Panc1 (cell line): Measurements from ENCODE around the gene MAS1L. TPM values are rescaled to one million over a fixed set of nuclear protein-coding genes. Genes with fewer than 3 reads are reported as not detected.

Source experiments
- ATAC-seq: fragments of 200-7000 bp; cut with Tn5 transposase; 2 replicates; pipeline ENCODE4 v1.9.1; 2020; ENCODE audit warnings: mild to moderate bottlenecking, moderate library complexity
- BruUV-seq: library from RNA; stranded (reverse); fragments of 400-500 nt; replicated peaks from 2 replicates; lab custom pipeline; 2021; lab: Mats Ljungman, UMichigan
- CTCF ChIA-PET: fragments of 300-600 bp; sonication (Branson Sonifier 250); formaldehyde crosslinking; loops from one replicate; lab custom pipeline; 2022; ENCODE audit warnings: antibody characterized with exemption; lab: Charles Lee
- POLR2A ChIA-PET: fragments of 300-600 bp; sonication (Branson Sonifier 250); formaldehyde crosslinking; loops from one replicate; lab custom pipeline; 2022; ENCODE audit warnings: antibody characterized with exemption; lab: Charles Lee
- DNase-seq: peaks from one replicate; pipeline ENCODE4 v3.0.0-alpha.2; 2010; ENCODE audit warnings: low read depth, low spot score
- H3K27ac ChIP-seq: 2 replicates; pipeline ENCODE4 v1.5.1; 2011; ENCODE audit warnings: mild to moderate bottlenecking, low read length, inconsistent platforms
- H3K27me3 ChIP-seq: fragments of 200-500 bp; sonication (Bioruptor generic); 2 replicates; pipeline ENCODE4 v1.6.0; 2014; ENCODE audit warnings: low read length, inconsistent platforms; ENCODE audit not compliant: control insufficient read depth, insufficient read depth
- H3K36me3 ChIP-seq: fragments of 200-500 bp; sonication (Bioruptor generic); 2 replicates; pipeline ENCODE4 v1.5.1; 2014; ENCODE audit warnings: inconsistent platforms, mild to moderate bottlenecking, low read length, moderate library complexity; ENCODE audit not compliant: control insufficient read depth, insufficient read depth
- H3K4me1 ChIP-seq: 2 replicates; pipeline ENCODE4 v1.5.1; 2011; ENCODE audit warnings: inconsistent platforms, mild to moderate bottlenecking, low read length, moderate library complexity; ENCODE audit not compliant: control insufficient read depth, insufficient read depth
- H3K4me3 ChIP-seq, 2 experiments: 2 replicates each; pipeline ENCODE4 v1.5.1; 2011 to 2012; ENCODE audit warnings: low read depth in 2 of 2, low read length in 2 of 2, mild to moderate bottlenecking in 2 of 2, inconsistent platforms in 1 of 2, moderate library complexity in 1 of 2
- H3K9me3 ChIP-seq: fragments of 200-500 bp; sonication (Bioruptor generic); 2 replicates; pipeline ENCODE4 v1.5.1; 2014; ENCODE audit warnings: low read depth, mild to moderate bottlenecking, inconsistent platforms, low read length, moderate library complexity; ENCODE audit not compliant: control insufficient read depth, insufficient read depth
- POLR2AphosphoS5 ChIP-seq: IDR thresholded peaks from 2 replicates; pipeline ENCODE4 v1.6.1; 2012; ENCODE audit warnings: mild to moderate bottlenecking, low read depth, low read length, moderate library complexity
- REST ChIP-seq, 2 experiments: IDR thresholded peaks; 2 replicates each; pipeline ENCODE4 v1.6.1; 2011 to 2012; ENCODE audit warnings: low read depth in 2 of 2, control low read depth in 1 of 2, low read length in 1 of 2, mild to moderate bottlenecking in 1 of 2, moderate library complexity in 1 of 2; ENCODE audit not compliant: insufficient read depth in 1 of 2
- SIN3A ChIP-seq: IDR thresholded peaks from 2 replicates; pipeline ENCODE4 v1.6.1; 2012; ENCODE audit warnings: low read depth, mild to moderate bottlenecking, low read length, moderate library complexity, borderline replicate concordance; ENCODE audit not compliant: insufficient read depth
- TCF7L2 ChIP-seq: IDR thresholded peaks from 2 replicates; pipeline ENCODE4 v1.6.1; 2011; ENCODE audit warnings: mild to moderate bottlenecking, low read depth, low read length, inconsistent platforms
- in situ Hi-C: cut with HindIII; loops from 2 replicates; pipeline ENCODE4 v1.10.0; 2016; ENCODE audit warnings: low sequenced_read_pairs, low pct_unique_long_range_greater_than_20kb
- intact Hi-C: fragments of 100-400 bp; cut with micrococcal nuclease; formaldehyde crosslinking; loops from one replicate; pipeline ENCODE4 v1.10.0; 2022; ENCODE audit not compliant: unreplicated experiment
- total RNA-seq: library from RNA; stranded (reverse); gene quantifications from one replicate; pipeline ENCODE4 v1.2.1, GENCODE V29; 2021; ENCODE audit not compliant: unreplicated experiment
- TF ChIP-seq, protein P1 (sequence below): fragments of 450-650 bp; IDR thresholded peaks from 2 replicates; pipeline ENCODE4 v1.5.1; 2017; ENCODE audit warnings: mild to moderate bottlenecking

MAS1L gene
- total RNA-seq, 1 experiment from 2014 or later, result not detected

- no peak overlapping the region for H3K27ac ChIP-seq
- POLR2A ChIA-PET, result no interaction called here
- BruUV-seq, result no TSS peak
- no peaks in the 10 kb centered on the region for H3K9me3 ChIP-seq
- no peak for ATAC-seq
- CTCF ChIA-PET, result no interaction called here
- no peaks in the 10 kb centered on the region; the same call in none of the 2 replicates for H3K27me3 ChIP-seq
- intact Hi-C loops, result no loop called here
- H3K4me3 ChIP-seq, result no peak overlapping the region
- no peak for TF ChIP-seq POLR2AphosphoS5
- no peak for TF ChIP-seq SIN3A
- TF ChIP-seq REST (IDR thresholded peaks at IDR 0.05; ENCODE audit: insufficient read depth in 1 of 2, low read depth in 2 of 2, low read length in 1 of 2), result no peak
- TF ChIP-seq, protein P1, sequence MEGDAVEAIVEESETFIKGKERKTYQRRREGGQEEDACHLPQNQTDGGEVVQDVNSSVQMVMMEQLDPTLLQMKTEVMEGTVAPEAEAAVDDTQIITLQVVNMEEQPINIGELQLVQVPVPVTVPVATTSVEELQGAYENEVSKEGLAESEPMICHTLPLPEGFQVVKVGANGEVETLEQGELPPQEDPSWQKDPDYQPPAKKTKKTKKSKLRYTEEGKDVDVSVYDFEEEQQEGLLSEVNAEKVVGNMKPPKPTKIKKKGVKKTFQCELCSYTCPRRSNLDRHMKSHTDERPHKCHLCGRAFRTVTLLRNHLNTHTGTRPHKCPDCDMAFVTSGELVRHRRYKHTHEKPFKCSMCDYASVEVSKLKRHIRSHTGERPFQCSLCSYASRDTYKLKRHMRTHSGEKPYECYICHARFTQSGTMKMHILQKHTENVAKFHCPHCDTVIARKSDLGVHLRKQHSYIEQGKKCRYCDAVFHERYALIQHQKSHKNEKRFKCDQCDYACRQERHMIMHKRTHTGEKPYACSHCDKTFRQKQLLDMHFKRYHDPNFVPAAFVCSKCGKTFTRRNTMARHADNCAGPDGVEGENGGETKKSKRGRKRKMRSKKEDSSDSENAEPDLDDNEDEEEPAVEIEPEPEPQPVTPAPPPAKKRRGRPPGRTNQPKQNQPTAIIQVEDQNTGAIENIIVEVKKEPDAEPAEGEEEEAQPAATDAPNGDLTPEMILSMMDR, result no peak
- no peak for TF ChIP-seq TCF7L2
- H3K36me3 ChIP-seq, result no peaks in the 10 kb centered on the region
- no peaks in the 10 kb centered on the region for H3K4me1 ChIP-seq
- DNase-seq, result no peak
- in situ Hi-C loops, result no loop called here
Measured at GRCh38 chr6:29510746-29511300, 23.1 kb upstream of the MAS1L start.

GRCh38 chr6:29510202-29510601, 22.4 kb upstream of the MAS1L start:
- Histone ChIP-seq H3K27ac (no peak overlapping the region), H3K9me3 (no peaks in the 10 kb centered on the region), H3K4me3 (no peak overlapping the region), H3K27me3 (no peaks in the 10 kb centered on the region; the same call in none of the 2 replicates), H3K36me3 (no peaks in the 10 kb centered on the region), H3K4me1 (no peaks in the 10 kb centered on the region)
- CTCF ChIA-PET, result no interaction called here
- ATAC-seq (no peak), DNase-seq (no peak)
- TF ChIP-seq SIN3A, result no peak
- TF ChIP-seq TCF7L2, result no peak
- TF ChIP-seq POLR2AphosphoS5, result no peak
- TF ChIP-seq, protein P1, result no peak
- in situ Hi-C loops, result no loop called here
- no TSS peak for BruUV-seq
- POLR2A ChIA-PET, result no interaction called here
- intact Hi-C loops, result no loop called here
